ENCODE measurements around the gene PLP1. TPM values are rescaled to one million over a fixed set of nuclear protein-coding genes. Genes with fewer than 3 reads are reported as not detected.
A peak's percentile ranks its signal among the peaks of the same experiment; 100 is the strongest.

Gene PLP1
- total and polyA plus RNA-seq, 2 of the 8 experiments (the other 6 are each of a cell fraction or from before 2014, with no cell fraction given), result 49.2 to 218 TPM

DNA sequence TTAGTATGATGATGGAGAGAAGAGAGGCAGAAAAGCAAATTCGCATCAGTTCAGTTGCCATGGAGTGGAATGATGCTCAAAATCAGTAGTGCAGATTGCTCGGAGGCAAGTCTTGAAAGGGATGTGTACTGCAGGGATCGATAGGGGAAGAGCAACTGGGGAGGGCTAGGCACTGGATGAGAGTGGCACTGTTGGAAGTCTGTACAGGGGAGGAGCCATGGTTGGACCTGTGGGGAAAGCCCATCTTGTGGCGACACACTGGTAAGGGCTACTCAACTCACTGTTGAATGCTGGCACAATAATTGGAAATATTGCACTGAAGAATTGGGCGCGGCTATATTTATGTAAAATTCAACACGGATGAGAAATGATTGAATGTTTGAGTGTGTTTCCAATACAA lies 54.2 kb downstream of the PLP1 start:
- Histone ChIP-seq H4K5ac (ENCODE audit: insufficient read length, low read depth, low read length) (no peak overlapping the region), H3K4me1 (replicated peaks in 1 of 4; ENCODE audit: control insufficient read depth in 3 of 4, insufficient read depth in 4 of 4, low read length in 3 of 4) (no peaks in the 10 kb centered on the region), H2BK12ac (ENCODE audit: low read depth, low read length) (no peak overlapping the region), H3K23ac (ENCODE audit: insufficient read length) (no peak overlapping the region), H4K20me1 (replicated peaks in 1 of 2; ENCODE audit: control insufficient read depth in 1 of 2, insufficient read depth in 2 of 2, low read length in 2 of 2) (no peaks in the 10 kb centered on the region), H3K4me2 (ENCODE audit: insufficient read depth in 1 of 2, low read depth in 2 of 2, low read length in 2 of 2) (peak overlapping the region in 1 of 2 experiments; percentile 82; a peak in 1 of 4 replicates), H3K18ac (ENCODE audit: extremely low read depth, low read length) (no peak overlapping the region), H3K27ac (ENCODE audit: low read depth, low read length) (no peak overlapping the region), H3K79me1 (ENCODE audit: low read depth, low read length) (no peaks in the 10 kb centered on the region), H2BK20ac (ENCODE audit: low read length) (no peak overlapping the region), H2BK15ac (ENCODE audit: low read length) (no peak overlapping the region), H4K8ac (ENCODE audit: extremely low read depth, insufficient read depth, low read length) (no peak overlapping the region), H2AK5ac (ENCODE audit: low read depth, low read length) (no peak overlapping the region), H3K9ac (replicated peaks in 1 of 4; ENCODE audit: extremely low read depth in 1 of 4, low read depth in 3 of 4, low read length in 3 of 4) (no peak overlapping the region), H3K4me3 (ENCODE audit: extremely low read depth in 1 of 4, insufficient read depth in 2 of 4, low read depth in 3 of 4, low read length in 4 of 4) (no peak overlapping the region), H3K27me3 (replicated peaks in 1 of 4; ENCODE audit: control insufficient read depth in 3 of 4, extremely low read depth in 1 of 4, insufficient read depth in 3 of 4, low read length in 3 of 4) (peaks cover 0 to 5% (median 0%) of the 10 kb centered on the region in 4 experiments; a peak in 3 of 7 replicates), H2BK5ac (ENCODE audit: low read depth, low read length) (no peak overlapping the region), H3K14ac (ENCODE audit: insufficient read length) (no peak overlapping the region), H3K36me3 (ENCODE audit: control insufficient read depth in 2 of 4, insufficient read depth in 4 of 4, low read length in 3 of 4) (no peaks in the 10 kb centered on the region), H3K4ac (replicated peaks; ENCODE audit: insufficient read length, low read depth, low read length) (no peak overlapping the region), H3K56ac (replicated peaks; ENCODE audit: insufficient read length, low read depth, low read length) (no peak overlapping the region), H3K79me2 (ENCODE audit: control insufficient read depth in 1 of 2, insufficient read depth in 2 of 2, low read length in 2 of 2) (no peaks in the 10 kb centered on the region), H3K23me2 (ENCODE audit: low read depth, low read length) (peaks cover 6% of the 10 kb centered on the region; the same call in 1 of the 2 replicates), H2BK120ac (replicated peaks; ENCODE audit: low read depth, low read length) (no peak overlapping the region), H2AFZ (ENCODE audit: low read length) (no peak overlapping the region), H4K91ac (replicated peaks; ENCODE audit: insufficient read length, low read length) (no peak overlapping the region), H3K9me3 (ENCODE audit: insufficient read depth in 2 of 2, low read depth in 1 of 2, low read length in 1 of 2) (no peaks in the 10 kb centered on the region)
- FAIRE-seq (no peak), DNase-seq (ENCODE audit: low read depth in 1 of 2, low spot score in 2 of 2) (no peak)
- TF ChIP-seq, protein P1, sequence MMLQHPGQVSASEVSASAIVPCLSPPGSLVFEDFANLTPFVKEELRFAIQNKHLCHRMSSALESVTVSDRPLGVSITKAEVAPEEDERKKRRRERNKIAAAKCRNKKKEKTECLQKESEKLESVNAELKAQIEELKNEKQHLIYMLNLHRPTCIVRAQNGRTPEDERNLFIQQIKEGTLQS (IDR thresholded peaks at IDR 0.05; ENCODE audit: insufficient read depth, low read depth, low read length), result no peak
- no peak for TF ChIP-seq SP2 (IDR thresholded peaks at IDR 0.05; ENCODE audit: low read length)
- TF ChIP-seq TEAD4 (IDR thresholded peaks at IDR 0.05; ENCODE audit: low read depth, low read length), result no peak
- CTCF ChIA-PET (ENCODE audit: partially characterized antibody), result no interaction called here
- 82% methylated on average over 7 of the region's 7 CpGs; no CpG with 5 or more reads in 1 of the 2 experiments for WGBS, 2 experiments (ENCODE audit: extremely low coverage in 1 of 2, insufficient coverage in 1 of 2, insufficient read length in 1 of 2, insufficient replicate concordance in 2 of 2, low coverage in 1 of 2, low lambda C conversion rate in 2 of 2, missing lambda C conversion rate in 1 of 2)
- POLR2A ChIA-PET (ENCODE audit: partially characterized antibody), result no interaction called here
